RWPE2 (cell line): Measurements from ENCODE around the gene TM4SF5.

Experiments used
- ATAC-seq: fragments of 200-7000 bp; cut with Tn5 transposase; 3 replicates; pipeline ENCODE4 v1.9.1; 2021; ENCODE audit warnings: low read depth
- DNase-seq: peaks from one replicate; pipeline ENCODE4 v3.0.0-alpha.2; 2020; ENCODE audit warnings: low spot score
- H3K27ac ChIP-seq: fragments of 450-650 bp; 2 replicates; pipeline ENCODE4 v1.5.1; 2017; ENCODE audit warnings: mild to moderate bottlenecking; ENCODE audit not compliant: poor library complexity, severe bottlenecking
- H3K27me3 ChIP-seq: fragments of 250-450 bp; sonication (Bioruptor Pico); 2 replicates; pipeline ENCODE4 v1.5.1; 2021; ENCODE audit warnings: mild to moderate bottlenecking, moderate library complexity; ENCODE audit not compliant: insufficient read depth, poor library complexity, severe bottlenecking
- H3K36me3 ChIP-seq: fragments of 250-450 bp; sonication (Bioruptor Pico); 2 replicates; pipeline ENCODE4 v1.5.1; 2020; ENCODE audit warnings: low read depth, mild to moderate bottlenecking, moderate library complexity
- H3K4me1 ChIP-seq: fragments of 250-450 bp; sonication (Bioruptor Pico); 2 replicates; pipeline ENCODE4 v1.5.1; 2021; ENCODE audit warnings: mild to moderate bottlenecking, moderate library complexity; ENCODE audit not compliant: insufficient read depth, poor library complexity, severe bottlenecking
- H3K4me3 ChIP-seq: fragments of 250-450 bp; sonication (Bioruptor Pico); 2 replicates; pipeline ENCODE4 v1.5.1; 2021; ENCODE audit warnings: mild to moderate bottlenecking, moderate library complexity; ENCODE audit not compliant: severe bottlenecking
- H3K9me3 ChIP-seq: fragments of 250-450 bp; sonication (Bioruptor Pico); 2 replicates; pipeline ENCODE4 v1.5.1; 2021; ENCODE audit warnings: mild to moderate bottlenecking, moderate library complexity; ENCODE audit not compliant: severe bottlenecking
- TF ChIP-seq, protein P1 (sequence below): fragments of 450-650 bp; IDR thresholded peaks from one replicate; pipeline ENCODE4 v1.5.1; 2017; ENCODE audit warnings: mild to moderate bottlenecking, moderate library complexity; ENCODE audit not compliant: poor library complexity, severe bottlenecking

TM4SF5 gene

GRCh38 chr17:4728124-4728523 lies 43.6 kb upstream of the TM4SF5 start:
- ATAC-seq = no peak

GRCh38 chr17:4733073-4733531 lies 38.6 kb upstream of the TM4SF5 start:
- H3K9me3 ChIP-seq = no peaks in the 10 kb centered on the region
- no peak overlapping the region for H3K4me3 ChIP-seq
- H3K4me1 ChIP-seq = peaks cover 4% of the 10 kb centered on the region
- TF ChIP-seq, protein P1, sequence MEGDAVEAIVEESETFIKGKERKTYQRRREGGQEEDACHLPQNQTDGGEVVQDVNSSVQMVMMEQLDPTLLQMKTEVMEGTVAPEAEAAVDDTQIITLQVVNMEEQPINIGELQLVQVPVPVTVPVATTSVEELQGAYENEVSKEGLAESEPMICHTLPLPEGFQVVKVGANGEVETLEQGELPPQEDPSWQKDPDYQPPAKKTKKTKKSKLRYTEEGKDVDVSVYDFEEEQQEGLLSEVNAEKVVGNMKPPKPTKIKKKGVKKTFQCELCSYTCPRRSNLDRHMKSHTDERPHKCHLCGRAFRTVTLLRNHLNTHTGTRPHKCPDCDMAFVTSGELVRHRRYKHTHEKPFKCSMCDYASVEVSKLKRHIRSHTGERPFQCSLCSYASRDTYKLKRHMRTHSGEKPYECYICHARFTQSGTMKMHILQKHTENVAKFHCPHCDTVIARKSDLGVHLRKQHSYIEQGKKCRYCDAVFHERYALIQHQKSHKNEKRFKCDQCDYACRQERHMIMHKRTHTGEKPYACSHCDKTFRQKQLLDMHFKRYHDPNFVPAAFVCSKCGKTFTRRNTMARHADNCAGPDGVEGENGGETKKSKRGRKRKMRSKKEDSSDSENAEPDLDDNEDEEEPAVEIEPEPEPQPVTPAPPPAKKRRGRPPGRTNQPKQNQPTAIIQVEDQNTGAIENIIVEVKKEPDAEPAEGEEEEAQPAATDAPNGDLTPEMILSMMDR = no peak
- no peak overlapping the region for H3K27ac ChIP-seq
- ATAC-seq (no peak), DNase-seq (no peak)
- H3K36me3 ChIP-seq = no peaks in the 10 kb centered on the region
- H3K27me3 ChIP-seq = no peaks in the 10 kb centered on the region

More at GRCh38 chr17:4728124-4728523, 43.6 kb upstream of the TM4SF5 start:
- H3K27me3 ChIP-seq = no peaks in the 10 kb centered on the region
- no peak overlapping the region for H3K4me3 ChIP-seq
- H3K9me3 ChIP-seq = no peaks in the 10 kb centered on the region
- H3K36me3 ChIP-seq = no peaks in the 10 kb centered on the region
- TF ChIP-seq, protein P1 = no peak
- no peak overlapping the region for H3K27ac ChIP-seq
- peaks cover 4% of the 10 kb centered on the region for H3K4me1 ChIP-seq
- DNase-seq = no peak

- Histone ChIP-seq H3K27me3 (no peaks in the 10 kb centered on the region), H3K27ac (no peak overlapping the region), H3K9me3 (no peaks in the 10 kb centered on the region), H3K36me3 (no peaks in the 10 kb centered on the region), H3K4me1 (peaks cover 4% of the 10 kb centered on the region), H3K4me3 (no peak overlapping the region)
- DNase-seq (no peak), ATAC-seq (no peak)
- TF ChIP-seq, protein P1 = no peak
Observed at GRCh38 chr17:4734857-4735475, 36.7 kb upstream of the TM4SF5 start.

GRCh38 chr17:4735876-4736651 lies 35.6 kb upstream of the TM4SF5 start:
- Histone ChIP-seq H3K27ac (no peak overlapping the region), H3K27me3 (no peaks in the 10 kb centered on the region), H3K4me3 (no peak overlapping the region), H3K36me3 (no peaks in the 10 kb centered on the region), H3K9me3 (no peaks in the 10 kb centered on the region), H3K4me1 (peaks cover 4% of the 10 kb centered on the region)
- TF ChIP-seq, protein P1 = no peak
- no peak for ATAC-seq
- DNase-seq = no peak
